Measurements from ENCODE around the gene KLHL11.
"Not testable (repeated sequence)": the region's sequence is repeated elsewhere in the genome, so short reads cannot be mapped to it uniquely, and the experiment has no call there.

Gene KLHL11

GRCh38 chr17:41896726-41897125 is 31.5 kb upstream of the KLHL11 start:
- H3K4me1 Mint-ChIP-seq, result no peaks in the 10 kb centered on the region
- no peak overlapping the region for H3K27ac Mint-ChIP-seq
- no peaks in the 10 kb centered on the region for H3K27me3 Mint-ChIP-seq
- no peak overlapping the region for H3K4me3 Mint-ChIP-seq
- H3K36me3 Mint-ChIP-seq, result peaks cover 72% of the 10 kb centered on the region
- no peaks in the 10 kb centered on the region for H3K9me3 Mint-ChIP-seq
- no peak for DNase-seq
- CTCF ChIA-PET, result no interaction called here

DNA sequence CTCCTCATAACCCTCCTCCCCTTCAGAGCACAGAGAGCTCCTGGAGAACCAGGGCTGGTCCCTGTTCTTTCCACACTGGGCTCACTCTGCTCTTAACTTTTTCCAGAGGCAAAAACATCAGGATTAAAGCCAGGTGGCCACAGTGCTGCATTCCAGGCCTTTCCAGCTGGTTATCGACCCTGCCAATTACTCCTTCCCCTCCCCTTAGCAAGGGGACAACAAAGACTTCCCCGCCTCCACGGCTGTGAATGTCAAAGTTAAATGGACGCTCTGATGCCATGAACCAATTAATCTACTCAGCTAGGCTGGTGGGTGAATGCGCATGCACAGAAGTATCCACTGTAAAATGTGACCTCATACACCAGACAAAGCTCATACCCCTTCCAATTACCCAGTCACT is 30.4 kb upstream of the KLHL11 start:
- DNase-seq, result no peak
- peaks cover 64% of the 10 kb centered on the region for H3K36me3 Mint-ChIP-seq
- no peaks in the 10 kb centered on the region for H3K9me3 Mint-ChIP-seq
- no peaks in the 10 kb centered on the region for H3K27me3 Mint-ChIP-seq
- CTCF ChIA-PET, result no interaction called here
- H3K27ac Mint-ChIP-seq, result no peak overlapping the region
- H3K4me1 Mint-ChIP-seq, result no peaks in the 10 kb centered on the region
- H3K4me3 Mint-ChIP-seq, result no peak overlapping the region

DNA sequence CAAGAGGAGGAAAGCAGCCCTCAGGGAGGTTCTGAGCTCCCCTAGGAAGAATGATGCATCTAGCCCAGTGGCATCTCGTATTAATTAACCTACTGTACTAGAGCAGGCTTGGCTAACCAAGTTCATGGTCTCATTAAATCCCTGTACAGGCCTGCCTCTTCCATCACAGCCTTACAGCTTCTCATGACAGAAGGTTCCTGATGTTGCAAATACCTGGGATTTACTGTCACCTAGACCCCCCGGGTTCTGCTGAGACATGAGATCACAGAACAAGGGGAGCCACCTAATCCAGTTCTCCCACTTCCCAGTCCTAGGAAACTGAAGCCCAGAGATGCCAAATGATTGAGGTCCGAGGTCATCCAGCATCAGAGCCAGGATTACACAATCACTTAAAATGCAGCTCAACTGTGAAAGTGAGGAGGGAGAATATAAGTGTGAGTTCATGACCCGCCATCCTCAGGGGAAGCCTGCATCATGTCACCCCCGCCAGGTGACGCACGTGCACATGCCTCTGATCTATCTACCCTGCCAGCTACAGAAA is 29.6 kb upstream of the KLHL11 start:
- Mint-ChIP-seq H3K4me3 (no peak overlapping the region), H3K4me1 (no peaks in the 10 kb centered on the region), H3K36me3 (peaks cover 65% of the 10 kb centered on the region), H3K9me3 (no peaks in the 10 kb centered on the region), H3K27ac (no peak overlapping the region), H3K27me3 (no peaks in the 10 kb centered on the region)
- no peak for DNase-seq
- CTCF ChIA-PET, result interaction anchor here (0.7 to 1.0 kb wide), 3 partner anchors 10 to 108 kb away, joined by 3 read pairs; partner anchors contain the start of gene JUP

- no peaks in the 10 kb centered on the region for H3K27me3 Mint-ChIP-seq
- H3K4me3 Mint-ChIP-seq, result no peak overlapping the region
- CTCF ChIA-PET, result no interaction called here
- peaks cover 55% of the 10 kb centered on the region for H3K36me3 Mint-ChIP-seq
- no peak for DNase-seq
- H3K4me1 Mint-ChIP-seq, result no peaks in the 10 kb centered on the region
- no peak overlapping the region for H3K27ac Mint-ChIP-seq
- no peaks in the 10 kb centered on the region for H3K9me3 Mint-ChIP-seq
Observed at GRCh38 chr17:41893384-41893783, 28.2 kb upstream of the KLHL11 start.

DNA sequence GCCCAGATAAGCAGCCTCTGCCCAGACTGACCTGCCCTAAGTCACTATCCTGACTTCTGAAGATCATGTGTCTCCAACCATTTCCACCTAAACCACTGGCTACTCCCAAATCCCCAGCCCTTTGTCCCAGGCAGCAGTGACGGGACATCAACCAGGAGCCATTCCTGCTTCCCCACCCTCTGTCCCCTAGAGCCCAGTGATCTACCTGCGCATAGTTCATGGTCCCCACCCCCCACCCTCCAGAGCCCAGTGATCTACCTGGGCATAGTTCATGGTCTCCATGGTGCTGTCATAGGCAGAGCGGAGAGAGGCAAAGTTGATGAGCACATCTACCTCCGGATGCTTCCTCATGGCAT is 26.8 kb upstream of the KLHL11 start:
- no peak overlapping the region for H3K27ac Mint-ChIP-seq

DNA sequence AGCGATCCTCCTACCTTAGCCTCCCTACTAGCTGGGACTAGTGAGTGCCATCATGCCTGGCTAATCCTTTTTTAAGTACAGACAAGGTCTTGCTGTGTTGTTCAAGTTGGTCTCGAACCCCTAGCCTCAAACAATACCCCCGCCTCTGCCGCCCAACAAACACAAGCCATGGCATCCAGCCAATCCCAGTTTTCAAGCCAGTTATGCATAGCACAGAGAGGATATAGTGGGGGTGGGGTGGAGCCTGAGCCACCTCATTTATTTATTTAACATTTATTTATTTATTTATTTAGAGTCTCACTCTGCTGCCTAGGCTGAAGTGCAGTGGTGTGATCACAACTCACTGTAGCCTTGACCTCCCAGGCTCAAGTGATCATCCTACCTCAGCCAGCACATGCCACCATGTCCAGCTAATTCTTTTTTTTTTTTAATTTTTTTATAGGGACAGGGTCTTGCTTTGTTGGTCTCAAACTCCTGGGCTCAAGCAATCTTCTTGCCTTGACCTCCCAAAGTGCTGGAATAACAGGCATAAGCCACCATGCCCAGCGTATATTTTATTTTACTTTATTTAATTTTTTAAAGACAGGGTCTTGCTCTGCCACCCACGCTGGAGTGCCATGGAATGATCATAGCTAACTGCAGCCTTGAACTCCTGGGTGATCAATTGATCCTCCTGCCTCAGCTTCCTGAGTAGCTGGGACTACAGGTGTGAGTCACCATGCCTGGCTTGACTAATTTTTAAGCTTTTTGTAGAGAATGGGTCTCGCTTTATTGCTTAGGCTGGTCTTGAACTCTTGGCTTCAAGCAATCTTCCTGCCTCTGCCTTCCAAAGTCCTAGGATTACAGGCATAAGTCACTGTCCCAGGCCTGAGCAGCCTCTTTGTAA is 26.2 kb upstream of the KLHL11 start:
- CTCF ChIA-PET, result no interaction called here
- no peaks in the 10 kb centered on the region for H3K27me3 Mint-ChIP-seq
- no peak overlapping the region for H3K27ac Mint-ChIP-seq
- DNase-seq, result no peak
- no peaks in the 10 kb centered on the region for H3K9me3 Mint-ChIP-seq
- no peaks in the 10 kb centered on the region for H3K4me1 Mint-ChIP-seq
- H3K4me3 Mint-ChIP-seq, result no peak overlapping the region
- peaks cover 50% of the 10 kb centered on the region for H3K36me3 Mint-ChIP-seq

More for the DNA sequence above, 26.8 kb upstream of the KLHL11 start:
- Mint-ChIP-seq H3K36me3 (peaks cover 52% of the 10 kb centered on the region), H3K4me3 (no peak overlapping the region), H3K27me3 (no peaks in the 10 kb centered on the region), H3K9me3 (no peaks in the 10 kb centered on the region), H3K4me1 (no peaks in the 10 kb centered on the region)
- DNase-seq, result no peak
- CTCF ChIA-PET, result no interaction called here

DNA sequence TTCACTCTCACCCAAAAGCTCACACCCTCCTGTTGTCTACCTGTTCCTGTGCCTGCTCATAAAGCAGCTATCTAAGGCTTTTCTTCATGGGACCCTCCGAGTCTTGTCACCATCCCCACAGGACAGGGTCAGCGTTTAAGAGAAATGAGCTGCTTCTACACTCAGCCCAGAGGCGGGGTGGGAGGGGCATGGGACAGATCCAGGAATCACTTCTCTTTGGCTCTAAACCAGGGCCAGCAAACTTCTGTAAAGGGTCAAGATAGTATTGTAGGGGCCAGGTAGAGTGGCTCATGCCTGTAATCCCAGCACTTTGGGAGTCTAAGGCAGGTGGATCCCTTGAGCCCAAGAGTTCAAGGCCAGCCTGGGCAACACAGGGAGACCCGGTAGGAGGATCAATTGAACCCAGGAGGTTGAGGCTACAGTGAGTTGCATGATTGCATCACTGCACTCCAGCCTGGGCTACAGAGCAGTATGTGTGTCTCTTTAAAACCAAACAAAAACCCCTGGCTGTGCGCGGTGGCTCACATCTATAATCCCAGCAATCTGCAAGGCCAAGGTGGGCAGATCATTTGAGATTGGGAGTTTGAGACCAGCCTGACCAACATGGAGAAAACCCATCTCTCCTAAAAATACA is 23.2 kb upstream of the KLHL11 start:
- CTCF ChIA-PET, result interaction anchor here (2.5 kb wide), 1 partner anchor 15 kb away, joined by 6 read pairs; no protein-coding TSS in a partner anchor
- H3K36me3 Mint-ChIP-seq, result peaks cover 49% of the 10 kb centered on the region

GRCh38 chr17:41885733-41886132 is 20.5 kb upstream of the KLHL11 start:
- DNase-seq, result peak; percentile 25
- Mint-ChIP-seq H3K27me3 (no peaks in the 10 kb centered on the region), H3K9me3 (no peaks in the 10 kb centered on the region), H3K4me3 (no peak overlapping the region), H3K36me3 (peaks cover 49% of the 10 kb centered on the region), H3K27ac (no peak overlapping the region), H3K4me1 (no peaks in the 10 kb centered on the region)
- CTCF ChIA-PET, result no interaction called here

More for the DNA sequence above, 23.2 kb upstream of the KLHL11 start:
- no peak overlapping the region for H3K27ac Mint-ChIP-seq
- H3K4me3 Mint-ChIP-seq, result no peak overlapping the region
- no peaks in the 10 kb centered on the region for H3K27me3 Mint-ChIP-seq
- no peak for DNase-seq
- H3K4me1 Mint-ChIP-seq, result no peaks in the 10 kb centered on the region
- H3K9me3 Mint-ChIP-seq, result no peaks in the 10 kb centered on the region

DNA sequence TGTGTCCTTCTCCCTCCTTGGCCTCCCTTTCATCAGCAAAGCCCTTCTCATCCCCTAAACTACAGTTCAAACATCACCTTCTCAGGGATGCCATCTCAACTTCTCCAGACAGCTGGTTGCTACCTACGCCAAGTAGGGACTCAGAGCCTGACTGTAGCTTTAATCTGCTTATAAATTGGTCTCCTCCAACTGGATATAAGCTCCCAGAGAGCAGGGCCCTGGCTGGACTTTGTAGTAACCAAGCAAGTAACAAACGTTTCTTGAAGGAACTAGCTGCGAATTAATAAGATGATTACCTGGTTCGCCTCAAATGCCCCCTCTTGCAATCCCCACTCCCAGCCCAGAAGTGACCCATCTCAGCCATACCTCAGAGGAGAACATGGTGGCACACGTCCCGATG is 17.5 kb upstream of the KLHL11 start:
- peak overlapping the region; percentile 71 for H3K27ac Mint-ChIP-seq
- H3K4me1 Mint-ChIP-seq, result no peaks in the 10 kb centered on the region
- CTCF ChIA-PET, result interaction anchor here (0.6 kb wide), 1 partner anchor 157 kb away, joined by 3 read pairs; no protein-coding TSS in a partner anchor

DNA sequence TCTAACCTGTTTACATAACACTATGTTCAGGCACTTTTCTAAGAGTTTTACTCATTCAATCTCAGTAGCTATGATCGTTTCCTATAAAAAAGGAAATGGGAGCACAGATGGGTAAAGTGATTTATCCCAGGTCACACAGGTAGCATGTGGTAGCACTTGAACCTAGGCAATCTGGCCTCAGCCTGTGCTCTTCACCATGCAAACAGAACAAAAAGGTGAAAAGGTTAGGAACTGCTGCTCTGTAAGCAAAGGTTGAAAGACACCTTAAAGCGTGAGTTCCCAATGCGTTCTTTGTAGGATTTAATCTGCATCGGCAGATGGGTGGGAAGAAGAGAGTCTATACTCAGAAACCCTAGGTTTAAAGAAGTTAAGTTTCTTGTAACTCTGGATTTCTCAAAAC is 14.9 kb upstream of the KLHL11 start:
- no peak for DNase-seq
- H3K4me3 Mint-ChIP-seq, result no peak overlapping the region
- no peaks in the 10 kb centered on the region for H3K27me3 Mint-ChIP-seq
- CTCF ChIA-PET, result no interaction called here
- no peak overlapping the region for H3K27ac Mint-ChIP-seq
- peaks cover 55% of the 10 kb centered on the region for H3K36me3 Mint-ChIP-seq
- H3K4me1 Mint-ChIP-seq, result no peaks in the 10 kb centered on the region
- H3K9me3 Mint-ChIP-seq, result no peaks in the 10 kb centered on the region

More for the DNA sequence above, 17.5 kb upstream of the KLHL11 start:
- Mint-ChIP-seq H3K27me3 (no peaks in the 10 kb centered on the region), H3K4me3 (no peak overlapping the region), H3K36me3 (peaks cover 63% of the 10 kb centered on the region), H3K9me3 (no peaks in the 10 kb centered on the region)
- DNase-seq, result no peak

DNA sequence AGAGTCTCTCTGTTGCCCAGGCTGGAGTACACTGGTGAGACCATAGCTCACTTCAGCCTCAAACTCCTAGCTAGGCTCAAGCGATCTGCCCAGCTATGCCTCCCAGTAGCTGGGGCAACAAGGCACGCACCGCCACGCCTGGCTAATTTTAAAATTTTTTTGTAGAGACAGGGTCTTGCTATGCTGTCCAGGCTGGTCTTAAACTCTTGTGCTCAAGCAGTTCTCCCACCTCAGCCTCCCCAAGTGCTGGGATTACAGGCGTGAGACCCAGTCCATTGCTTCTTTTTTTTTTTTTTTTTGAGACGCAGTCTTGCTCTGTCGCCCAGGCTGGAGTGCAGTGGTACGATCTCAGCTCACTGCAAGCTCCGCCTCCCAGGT is 9.1 kb upstream of the KLHL11 start:
- CTCF ChIA-PET, result interaction anchor here (0.8 to 2.0 kb wide), 2 partner anchors 13 to 178 kb away, joined by 3 to 6 read pairs; no protein-coding TSS in a partner anchor
- H3K9me3 Mint-ChIP-seq, result not testable (repeated sequence)

DNA sequence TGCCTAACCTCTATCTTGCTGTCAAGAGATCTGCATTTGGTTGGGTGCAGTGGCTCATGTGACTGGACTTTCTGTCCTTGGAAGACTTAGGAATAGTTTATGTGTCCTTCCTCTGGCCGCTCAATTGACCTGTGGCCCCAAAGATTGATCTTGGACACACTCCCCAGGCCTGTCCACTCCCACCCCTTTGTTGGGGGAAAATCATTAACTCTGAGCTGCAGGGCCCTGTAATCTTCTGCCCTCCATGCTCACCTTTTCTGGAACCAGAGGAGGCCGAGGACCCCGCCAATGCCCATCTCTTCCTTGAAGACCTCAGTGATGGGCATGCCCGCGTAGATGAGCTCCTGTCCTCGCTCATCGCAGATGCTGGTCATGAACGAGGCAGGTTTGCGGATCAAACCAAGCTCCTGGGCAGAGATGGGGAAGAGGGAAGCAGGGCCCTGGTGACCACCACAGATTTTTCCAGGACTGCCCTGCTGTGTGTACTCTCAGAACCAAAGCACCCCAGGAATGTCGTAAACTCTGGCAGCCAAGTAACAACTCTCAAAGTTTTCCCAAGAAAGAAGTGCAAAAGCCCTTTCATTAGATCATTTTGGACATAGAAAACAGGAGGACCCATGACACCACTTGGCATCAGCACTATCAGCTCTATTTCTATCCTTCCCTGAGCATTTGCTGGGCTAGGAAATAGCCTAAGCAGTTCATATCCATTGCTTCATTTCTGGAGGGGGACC is 8.5 kb upstream of the KLHL11 start:
- peaks cover 11% of the 10 kb centered on the region for H3K4me1 Mint-ChIP-seq
- no peak overlapping the region for H3K27ac Mint-ChIP-seq

More for the DNA sequence above, 9.1 kb upstream of the KLHL11 start:
- peaks cover 62% of the 10 kb centered on the region for H3K36me3 Mint-ChIP-seq
- not testable (repeated sequence) for H3K4me3 Mint-ChIP-seq, DNase-seq, H3K4me1 Mint-ChIP-seq, H3K27me3 Mint-ChIP-seq, H3K27ac Mint-ChIP-seq

GRCh38 chr17:41871789-41872188 is 6.6 kb upstream of the KLHL11 start:
- Mint-ChIP-seq H3K4me1 (peaks cover 26% of the 10 kb centered on the region), H3K27me3 (no peaks in the 10 kb centered on the region), H3K36me3 (peaks cover 58% of the 10 kb centered on the region), H3K9me3 (no peaks in the 10 kb centered on the region), H3K27ac (no peak overlapping the region), H3K4me3 (no peak overlapping the region)
- no peak for DNase-seq
- CTCF ChIA-PET, result no interaction called here

More for the DNA sequence above, 8.5 kb upstream of the KLHL11 start:
- DNase-seq, result no peak
- Mint-ChIP-seq H3K27me3 (no peaks in the 10 kb centered on the region), H3K4me3 (no peak overlapping the region), H3K36me3 (peaks cover 60% of the 10 kb centered on the region), H3K9me3 (no peaks in the 10 kb centered on the region)
- CTCF ChIA-PET, result interaction anchor here (0.8 to 2.0 kb wide), 2 partner anchors 14 to 178 kb away, joined by 3 to 6 read pairs; no protein-coding TSS in a partner anchor

DNA sequence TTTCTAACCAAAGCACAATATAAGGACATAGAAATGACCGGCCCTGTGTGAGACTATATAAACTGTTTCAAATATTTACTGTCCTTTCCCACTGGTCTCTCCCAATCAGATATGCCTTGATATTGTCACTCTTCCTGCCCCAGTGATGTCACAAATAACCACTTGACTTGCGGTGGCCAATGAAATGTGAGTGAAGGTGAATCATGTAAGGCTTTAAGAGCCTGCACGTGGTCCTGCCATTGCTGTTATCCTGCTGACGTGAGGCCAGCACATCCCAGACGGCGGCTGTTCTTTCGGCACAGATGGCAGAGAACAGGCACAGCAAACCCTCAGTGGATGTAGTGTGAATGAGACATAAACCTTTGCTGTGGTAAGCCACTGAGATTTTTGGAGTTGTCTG is 5.4 kb upstream of the KLHL11 start:
- DNase-seq, result no peak
- H3K4me3 Mint-ChIP-seq, result no peak overlapping the region
- H3K36me3 Mint-ChIP-seq, result peaks cover 51% of the 10 kb centered on the region
- H3K27me3 Mint-ChIP-seq, result no peaks in the 10 kb centered on the region
- no peak overlapping the region for H3K27ac Mint-ChIP-seq
- CTCF ChIA-PET, result interaction anchor here (0.6 kb wide), 1 partner anchor 8 kb away, joined by 3 read pairs; no protein-coding TSS in a partner anchor
- H3K4me1 Mint-ChIP-seq, result peaks cover 27% of the 10 kb centered on the region
- H3K9me3 Mint-ChIP-seq, result no peaks in the 10 kb centered on the region

Measured in activated naive CD4-positive, alpha-beta T cell treated with anti-CD3 and anti-CD28 coated beads, Interleukin-2, amount 10 ng/mL, durations not matched to agents 7 days and 5 days (primary cell).